HG03108 (cell line): ENCODE data around the gene ADAMTS12.
"Not testable (repeated sequence)": the region's sequence is repeated elsewhere in the genome, so short reads cannot be mapped to it uniquely, and the experiment has no call there.

Experiments used
- ATAC-seq: cut with Tn5 transposase; IDR thresholded peaks from one replicate; pipeline ENCODE4 v1.9.1; 2021; ENCODE audit warnings: moderate library complexity; ENCODE audit not compliant: unreplicated experiment

Gene ADAMTS12

DNA sequence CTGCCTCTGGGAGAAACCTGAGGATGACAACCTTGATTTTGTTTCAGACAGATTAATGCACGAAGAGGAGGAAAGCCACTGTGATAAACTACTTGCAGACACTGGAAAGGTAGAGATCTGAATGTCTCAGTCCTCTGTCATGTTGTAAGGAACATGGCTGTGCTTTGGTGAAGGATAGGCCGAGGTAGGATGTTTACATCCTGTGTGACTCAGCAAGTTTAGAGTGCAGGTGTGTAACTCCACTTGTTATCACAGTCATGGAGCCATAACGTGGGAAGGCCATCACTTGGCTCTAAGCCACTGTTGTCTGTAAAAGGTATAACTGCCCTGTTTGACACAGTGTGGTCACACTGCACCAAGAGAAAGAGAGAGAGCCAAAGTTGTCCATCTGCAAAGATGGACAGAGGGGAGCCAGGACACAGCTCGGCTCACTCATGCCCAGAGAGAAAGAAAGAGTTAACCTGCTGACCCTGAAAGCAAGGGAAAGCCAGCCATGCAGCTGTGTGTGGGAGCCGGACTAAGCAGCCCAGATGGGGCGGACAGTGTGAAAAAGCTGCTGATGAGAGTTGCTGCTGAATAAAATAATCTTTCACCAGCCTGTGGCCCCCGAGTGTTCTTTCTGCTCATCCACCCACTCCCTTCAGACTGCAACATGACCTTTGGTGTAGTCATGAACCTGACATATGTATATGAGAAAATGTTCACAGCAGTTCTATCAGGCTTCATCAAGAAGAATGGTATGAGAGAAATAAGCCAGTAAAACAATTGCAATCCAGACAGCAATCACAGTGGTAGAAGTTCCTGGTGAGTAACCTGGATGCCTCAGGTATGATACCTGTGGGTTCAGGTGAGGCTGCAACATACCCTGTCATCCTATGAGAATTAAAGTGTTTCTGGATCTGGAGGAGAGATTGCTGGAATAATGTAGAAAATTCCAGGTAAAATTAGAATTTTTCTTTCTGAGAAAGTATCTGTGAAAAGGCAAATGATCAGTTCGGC is 335.2 kb downstream of the ADAMTS12 start:
- ATAC-seq: no peak

DNA sequence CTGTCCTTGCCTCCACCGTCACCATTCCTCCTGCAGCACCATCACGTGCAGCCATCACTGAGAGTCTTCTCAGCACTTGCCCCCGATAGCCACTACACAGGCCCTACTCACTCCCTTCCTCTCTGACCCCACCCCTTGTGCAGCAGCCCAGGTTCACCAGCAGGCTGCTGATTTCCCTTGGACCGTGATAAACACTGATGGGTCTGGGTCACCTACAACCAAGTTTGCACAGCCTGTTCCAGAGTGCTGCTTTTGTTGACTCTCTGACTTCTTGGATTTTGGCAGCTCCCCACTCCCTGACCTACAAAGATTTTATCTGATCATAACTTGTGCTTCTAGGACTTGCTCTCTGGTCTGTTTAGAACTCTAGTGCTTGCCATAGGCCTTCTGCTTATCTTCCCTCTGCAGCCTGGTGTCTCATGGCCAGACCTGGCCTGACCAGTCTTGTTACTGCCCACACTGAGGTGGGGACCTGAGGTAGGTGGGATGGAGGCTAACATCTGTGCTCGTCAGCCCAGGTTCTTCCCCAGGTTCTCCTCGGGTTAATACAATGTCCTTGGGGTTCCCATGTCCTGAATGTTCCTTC is 341.7 kb downstream of the ADAMTS12 start:
- ATAC-seq: no peak

DNA sequence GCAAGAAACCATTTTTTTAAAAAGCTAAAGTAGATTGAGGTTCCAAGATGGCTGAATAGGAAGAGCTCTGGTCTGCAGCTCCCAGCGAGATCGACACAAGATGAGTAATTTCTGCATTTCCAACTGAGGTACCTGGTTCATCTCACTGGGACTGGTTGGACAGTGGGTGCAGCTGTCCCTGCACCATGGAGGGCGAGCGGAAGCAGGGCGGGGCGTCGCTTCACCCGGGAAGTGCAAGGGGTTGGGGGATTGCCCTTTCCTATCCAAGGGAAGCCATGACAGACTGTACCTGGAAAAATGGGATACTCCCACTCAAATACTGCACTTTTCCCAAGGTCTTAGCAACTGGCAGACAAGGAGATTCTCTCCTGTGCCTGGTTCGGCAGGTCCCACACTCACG is 352.0 kb downstream of the ADAMTS12 start:
- not testable (repeated sequence) for ATAC-seq

DNA sequence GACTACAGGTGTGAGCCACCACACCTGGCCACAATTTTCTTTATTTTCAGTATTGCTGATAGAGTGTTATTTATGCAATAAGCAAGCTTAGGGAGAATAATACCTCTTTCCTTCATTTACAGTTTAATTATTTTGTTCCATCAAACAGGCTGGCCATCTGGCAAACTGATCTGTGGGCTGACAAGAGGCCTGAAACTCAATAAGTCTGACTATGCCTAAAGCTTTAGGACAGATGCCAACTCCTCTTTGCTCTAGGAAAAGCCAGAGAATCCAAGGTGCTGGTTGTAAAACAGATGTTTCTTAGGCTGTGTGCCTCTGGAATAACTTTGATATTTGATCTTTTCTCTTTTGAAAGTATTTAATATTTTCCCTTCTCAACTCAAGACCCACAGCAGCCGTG is 352.6 kb downstream of the ADAMTS12 start:
- no peak for ATAC-seq

DNA sequence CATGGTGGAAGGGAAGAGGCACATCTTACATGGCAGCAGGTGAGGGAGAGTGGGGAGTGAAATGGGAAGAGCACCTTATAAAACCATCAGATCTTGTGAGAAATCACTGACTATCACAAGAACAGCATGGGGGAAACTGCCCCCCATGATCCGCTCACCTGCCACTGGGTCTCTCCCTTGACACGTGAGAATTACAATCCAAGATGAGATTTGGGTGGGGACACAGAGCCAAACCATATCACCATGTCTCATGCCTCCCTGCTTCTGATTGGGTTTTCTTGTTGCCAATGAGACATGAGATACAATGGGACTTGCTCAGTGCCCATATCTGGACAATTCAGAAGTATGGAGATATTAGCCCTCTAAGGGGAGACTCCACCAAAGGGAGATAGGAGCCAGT is 353.6 kb downstream of the ADAMTS12 start:
- ATAC-seq: no peak

DNA sequence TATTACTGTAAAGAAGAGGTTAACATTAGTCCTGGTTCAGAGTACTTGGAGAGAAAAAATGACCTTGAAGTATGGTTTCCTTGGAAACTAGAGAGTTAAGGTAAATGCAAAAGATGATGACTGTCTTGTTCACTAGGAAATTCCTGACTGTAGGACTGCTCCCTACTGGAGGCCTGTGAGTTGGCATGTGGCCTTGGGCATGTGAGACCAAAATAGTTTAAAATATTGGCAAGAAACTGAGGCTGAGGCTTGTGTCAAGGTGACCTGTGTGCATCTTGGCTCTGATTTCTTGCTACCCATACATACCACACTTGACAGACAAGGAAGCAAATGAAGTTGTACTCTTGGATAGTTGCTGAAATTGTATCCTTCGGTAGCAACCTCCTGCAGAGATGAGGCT is 354.6 kb downstream of the ADAMTS12 start:
- no peak for ATAC-seq

DNA sequence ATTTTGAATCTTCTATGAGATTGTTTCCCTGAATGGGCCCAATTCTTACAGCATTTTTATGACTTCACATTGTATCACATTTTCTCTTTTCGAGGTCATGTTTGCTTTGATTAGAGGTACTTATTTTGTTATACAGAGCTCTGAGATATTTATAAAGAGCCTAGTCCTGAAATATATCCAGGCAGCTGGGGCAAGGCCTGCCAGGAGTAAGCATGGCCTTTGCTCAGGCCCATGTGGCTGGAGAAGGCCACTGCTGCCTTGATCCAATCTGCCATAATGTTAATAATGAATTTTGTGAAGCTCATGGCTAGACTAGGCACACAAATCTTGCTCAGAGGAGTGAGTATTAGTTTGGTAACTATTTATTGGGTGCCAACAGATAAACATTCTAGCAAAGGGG is 355.0 kb downstream of the ADAMTS12 start:
- no peak for ATAC-seq

DNA sequence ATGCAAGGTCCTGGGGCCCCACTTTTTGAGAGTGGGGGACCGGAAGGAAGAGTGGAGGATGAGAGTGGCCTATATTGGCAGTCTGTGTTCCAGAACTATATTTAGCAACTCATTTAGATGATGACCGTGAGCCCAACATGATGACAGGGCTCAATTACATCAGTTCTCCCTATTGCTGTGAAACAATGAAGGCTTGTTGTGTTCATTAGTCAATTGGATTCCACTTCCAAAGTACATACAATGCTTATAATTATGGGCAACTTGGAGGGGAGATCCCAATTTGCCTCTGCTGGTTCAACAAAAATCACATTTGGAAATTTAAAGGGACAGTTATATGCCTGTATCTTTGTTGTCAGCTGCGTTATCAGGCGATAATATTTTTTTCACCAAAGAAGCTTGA is 360.0 kb downstream of the ADAMTS12 start:
- no peak for ATAC-seq

DNA sequence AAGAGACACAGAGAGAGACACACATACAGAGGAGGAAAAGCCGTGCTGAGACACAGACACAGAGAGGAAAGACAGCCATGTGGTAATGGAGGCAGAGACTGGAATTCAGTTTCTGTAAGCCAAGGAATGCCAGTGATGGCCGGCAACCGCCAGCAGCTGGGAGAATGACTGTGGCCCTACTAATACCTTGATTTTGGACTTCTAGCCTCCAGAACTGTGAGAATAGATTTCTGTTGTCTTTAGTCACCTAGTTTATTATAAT is 360.8 kb downstream of the ADAMTS12 start:
- ATAC-seq: no peak

DNA sequence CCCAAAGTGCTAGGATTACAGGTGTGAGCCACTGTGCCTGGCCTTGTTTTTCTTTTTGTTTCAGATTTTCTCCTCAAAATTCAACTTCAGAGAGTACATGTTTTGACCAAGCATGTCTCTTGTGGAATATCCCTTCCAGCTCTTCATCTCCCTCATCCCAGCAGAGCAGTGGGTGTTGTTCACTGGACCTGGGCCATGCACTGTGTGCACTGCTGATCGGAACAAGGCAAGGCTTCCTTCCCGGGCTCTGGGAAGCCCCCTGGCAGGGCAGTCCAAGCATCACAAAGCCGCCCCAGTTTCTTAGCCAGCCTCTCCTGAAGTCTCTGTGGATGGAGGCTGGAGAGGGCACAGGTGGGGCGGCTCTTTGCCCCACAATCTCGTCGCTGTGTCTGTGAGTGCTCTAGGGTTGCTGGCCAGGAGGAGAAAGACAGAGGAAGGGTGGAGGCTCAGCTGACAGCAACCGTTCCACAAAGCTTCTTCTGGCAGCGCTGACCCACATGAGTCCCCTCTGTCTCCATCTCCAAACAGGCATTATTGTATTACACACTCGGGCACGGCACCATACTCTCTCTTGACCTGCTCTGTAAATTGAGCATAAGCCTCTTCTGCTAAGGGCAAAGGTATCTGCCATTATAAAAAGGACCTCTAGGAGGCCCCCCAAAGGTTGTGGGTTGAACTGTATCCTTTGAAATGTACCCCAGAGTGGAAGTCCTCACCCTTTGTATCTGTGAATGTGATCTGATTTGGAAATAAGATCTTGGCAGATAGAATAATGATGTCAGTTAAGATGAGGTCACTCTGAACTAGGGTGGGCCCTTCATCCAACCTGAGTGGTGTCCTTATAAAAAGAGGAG is 361.4 kb downstream of the ADAMTS12 start:
- no peak for ATAC-seq

DNA sequence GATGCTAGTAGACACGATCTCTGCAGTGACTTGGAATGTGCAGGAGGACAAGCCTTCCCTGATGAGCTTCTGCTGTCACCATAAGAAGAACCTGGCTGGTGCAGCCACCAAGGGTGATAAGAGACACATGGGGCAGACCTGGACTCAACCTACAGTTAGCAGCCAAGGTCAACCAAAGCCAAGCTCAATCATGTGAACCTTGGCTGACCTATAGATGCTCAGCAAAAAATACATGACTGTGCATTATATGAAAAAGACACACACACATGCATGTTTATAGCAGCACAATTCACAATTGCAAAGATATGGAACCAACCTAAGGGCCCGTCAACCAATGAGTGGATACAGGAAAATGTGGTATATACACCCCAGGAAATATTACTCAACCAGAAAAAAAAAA is 364.1 kb downstream of the ADAMTS12 start:
- ATAC-seq: no peak

DNA sequence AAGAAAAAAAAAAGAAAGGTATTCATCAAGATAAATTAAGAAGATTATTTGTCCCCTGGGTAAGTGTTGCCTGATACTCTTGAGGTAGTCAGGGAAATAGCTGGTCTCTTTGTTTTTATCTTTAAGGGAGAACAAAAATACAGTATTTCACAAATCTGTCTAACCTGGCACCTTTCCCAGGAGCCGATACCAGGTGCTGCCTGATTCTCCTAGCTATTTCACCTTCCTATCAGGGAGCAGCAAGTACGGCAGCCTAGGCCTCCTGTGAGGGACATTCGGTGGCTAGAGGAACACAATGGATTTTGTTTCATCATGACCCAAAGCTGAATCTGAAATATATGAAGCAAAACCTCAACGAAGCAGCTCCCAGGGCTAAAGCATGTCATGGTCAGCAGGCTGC is 365.0 kb downstream of the ADAMTS12 start:
- no peak for ATAC-seq

DNA sequence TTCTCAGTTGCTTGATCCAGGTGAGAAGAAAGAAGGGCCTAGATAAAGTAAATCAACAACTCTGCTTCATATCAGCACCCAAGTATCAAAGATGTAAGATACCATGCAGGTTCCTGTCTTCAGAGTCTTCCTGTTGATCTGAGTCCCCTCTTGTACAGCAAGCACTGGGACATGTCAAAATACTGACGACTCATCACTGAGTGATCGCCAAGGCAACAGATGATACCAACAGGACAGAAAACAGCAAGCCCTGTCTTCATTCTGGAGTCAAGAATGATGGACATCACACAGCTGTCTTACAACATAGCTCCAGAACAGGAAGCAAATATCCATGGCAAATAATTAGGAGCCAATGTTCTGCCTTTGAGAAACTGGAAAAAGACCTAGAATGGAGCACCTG is 367.3 kb downstream of the ADAMTS12 start:
- no peak for ATAC-seq

DNA sequence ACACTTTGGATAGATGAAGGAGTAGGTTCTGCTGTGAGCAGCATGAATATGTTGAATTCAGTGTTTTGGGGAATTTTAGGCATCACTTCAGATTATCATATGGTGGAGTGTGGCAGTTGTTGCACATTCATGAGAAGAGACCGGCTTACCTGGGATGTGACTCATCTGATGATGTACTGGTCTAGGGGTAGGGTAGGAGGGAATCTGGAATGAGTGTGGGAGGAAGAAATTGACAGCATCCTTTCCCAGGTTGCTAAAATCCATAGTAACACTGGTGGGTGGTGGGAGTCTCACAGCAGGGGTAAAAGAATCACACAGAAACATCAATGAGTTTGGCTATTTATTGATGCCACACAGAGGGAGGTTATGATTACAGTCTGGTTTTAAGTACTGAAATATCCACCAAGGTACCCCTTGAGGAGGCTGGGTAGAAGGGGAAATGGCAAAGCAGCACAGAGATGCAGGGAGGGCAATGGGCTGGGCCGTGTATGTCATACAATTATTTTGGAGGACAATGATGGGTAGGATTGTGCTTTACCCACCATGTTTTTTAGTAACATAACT is 368.5 kb downstream of the ADAMTS12 start:
- no peak for ATAC-seq

DNA sequence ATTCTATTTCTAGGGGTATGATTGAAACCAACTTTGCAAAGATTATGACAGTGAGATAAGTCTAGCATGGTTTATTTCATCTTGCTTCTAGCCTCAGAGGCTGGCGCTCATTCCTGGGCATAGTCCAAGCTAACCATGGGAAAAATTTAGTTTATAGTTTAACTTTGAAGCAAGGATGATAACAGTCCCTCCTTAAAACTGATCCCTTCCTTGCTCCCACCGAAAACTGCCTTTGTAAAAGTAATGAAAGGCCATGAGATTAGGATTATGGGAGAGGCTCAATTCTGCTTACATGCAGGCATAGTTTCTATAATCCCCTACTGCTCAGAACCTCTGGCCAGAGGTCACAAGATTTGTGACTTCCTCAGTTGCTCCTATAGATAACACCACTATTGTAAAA is 375.4 kb downstream of the ADAMTS12 start:
- ATAC-seq: no peak

DNA sequence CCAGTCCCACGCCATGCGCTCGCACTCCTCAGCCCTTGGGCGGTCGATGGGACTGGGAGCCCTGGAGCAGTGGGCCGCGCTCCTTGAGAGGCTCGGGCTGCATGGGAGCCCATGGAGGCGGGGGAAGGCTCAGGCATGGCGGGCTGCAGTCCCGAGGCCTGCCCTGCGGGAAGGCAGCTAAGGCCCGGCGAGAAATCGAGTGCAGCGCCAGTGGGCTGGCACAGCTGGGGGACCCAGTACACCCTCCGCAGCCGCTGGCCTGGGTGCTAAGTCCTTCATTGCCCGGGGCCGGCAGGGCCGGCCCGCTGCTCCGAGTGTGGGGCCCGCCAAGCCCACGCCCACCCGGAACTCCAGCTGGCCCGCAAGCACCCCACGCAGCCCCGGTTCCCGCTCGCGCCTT is 376.4 kb downstream of the ADAMTS12 start:
- not testable (repeated sequence) for ATAC-seq

DNA sequence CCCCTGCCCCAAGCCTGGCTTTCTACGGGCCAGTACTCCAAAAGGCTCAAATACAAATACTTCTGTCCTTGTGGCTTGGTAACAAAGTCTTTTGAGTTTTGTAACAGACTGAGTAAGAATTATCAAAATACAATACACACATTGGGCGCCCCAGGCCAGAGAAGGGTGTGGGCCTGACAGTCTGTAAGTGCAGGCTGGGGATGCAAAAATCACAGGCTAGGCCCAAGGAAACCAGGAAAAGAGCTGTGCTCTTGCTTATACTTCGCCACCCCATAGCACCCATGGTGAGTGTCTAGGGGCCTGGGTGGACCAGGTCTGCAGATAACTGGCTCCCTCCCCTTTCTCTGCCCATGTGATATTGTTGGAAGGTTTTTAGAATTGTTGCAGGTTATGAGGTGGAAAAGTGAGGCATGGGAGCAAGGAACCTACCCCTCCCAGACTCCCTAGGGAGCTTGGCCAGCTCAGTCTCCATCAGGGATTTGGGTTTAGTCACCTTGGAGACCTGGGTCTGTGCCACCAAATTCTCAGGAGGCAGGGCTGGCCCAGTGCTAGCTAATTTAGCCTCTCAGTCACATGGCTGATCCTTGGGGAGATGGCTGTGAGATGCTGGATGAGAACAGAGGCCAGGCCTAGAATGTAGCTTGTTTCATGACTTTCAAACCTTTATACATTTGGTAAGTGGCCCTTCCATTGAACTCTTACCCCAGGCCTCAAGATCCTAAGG is 378.2 kb downstream of the ADAMTS12 start:
- no peak for ATAC-seq

DNA sequence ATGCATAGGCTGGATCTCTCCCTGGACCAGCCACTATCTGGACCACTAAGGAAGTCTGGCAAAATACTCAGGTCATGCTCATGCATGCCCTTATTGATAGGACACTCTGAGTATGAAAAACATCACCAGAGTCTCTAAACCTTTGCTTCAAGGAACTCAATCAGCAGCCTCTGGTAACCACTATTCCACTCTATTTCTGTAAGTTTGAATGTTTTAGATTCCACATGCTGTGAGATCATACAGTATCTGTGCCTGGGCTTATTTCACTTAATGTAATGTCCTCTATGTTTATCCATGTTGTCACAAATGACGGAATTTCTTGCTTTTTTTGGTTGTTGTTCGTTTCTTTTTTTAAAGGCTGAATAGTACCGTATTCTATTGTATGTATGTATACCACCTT is 382.8 kb downstream of the ADAMTS12 start:
- ATAC-seq: no peak

DNA sequence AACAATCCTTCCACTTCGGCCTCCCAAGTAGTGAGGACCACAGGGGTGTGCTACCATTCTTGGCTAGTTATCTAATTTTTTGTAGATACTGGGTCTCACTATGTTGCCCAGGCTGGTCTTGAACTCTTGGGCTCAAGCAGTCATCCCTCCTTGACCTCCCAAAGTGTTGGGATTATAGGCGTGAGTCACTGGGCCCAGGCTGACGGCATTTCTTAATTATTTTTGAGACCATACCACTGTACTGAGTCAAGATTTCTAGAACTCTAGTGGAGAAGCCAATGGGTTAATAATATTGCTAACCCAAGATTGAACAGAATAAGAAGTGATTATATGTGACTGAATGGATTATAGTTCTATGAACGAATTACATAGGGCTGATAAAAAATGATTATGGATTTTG is 384.4 kb downstream of the ADAMTS12 start:
- no peak for ATAC-seq

DNA sequence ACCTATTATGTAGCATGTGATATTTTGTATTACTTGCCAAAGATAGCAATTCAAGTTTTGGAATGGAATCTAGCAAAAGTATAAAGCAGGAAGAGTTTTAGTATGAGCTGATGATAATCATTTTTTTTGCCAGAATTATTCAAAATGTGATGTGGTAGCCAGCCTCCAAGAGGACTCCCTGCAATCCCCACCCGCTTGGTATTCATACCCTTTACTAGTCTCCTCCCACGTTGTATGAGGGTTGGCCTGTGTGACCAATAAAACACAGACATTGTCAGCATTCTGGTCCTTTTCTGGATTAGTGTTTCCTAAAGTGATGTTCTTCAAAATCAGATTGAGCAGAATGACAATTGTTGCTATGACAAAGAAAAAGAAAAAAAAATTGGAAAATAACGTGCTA is 387.2 kb downstream of the ADAMTS12 start:
- ATAC-seq: no peak

DNA sequence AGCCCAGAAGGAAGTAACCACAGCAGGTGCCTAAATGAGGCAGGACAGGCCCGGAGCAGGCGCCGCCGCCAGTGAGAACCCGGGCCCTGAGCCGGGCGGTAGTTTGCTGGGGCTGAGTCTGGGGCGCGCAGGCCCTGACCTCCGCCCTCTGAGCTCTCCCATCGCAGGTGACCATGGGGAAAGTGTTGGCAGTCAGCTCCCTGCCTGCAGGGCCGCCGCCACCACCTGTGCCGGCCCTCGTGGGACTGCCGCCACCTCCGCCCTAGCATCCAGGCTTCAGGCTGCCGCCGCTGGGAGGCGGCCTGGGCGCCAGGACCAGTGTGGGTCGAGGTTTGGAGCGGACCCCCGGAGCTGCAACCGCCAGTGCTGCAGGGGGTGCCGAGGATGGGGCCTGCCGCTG is 389.9 kb downstream of the ADAMTS12 start:
- no peak for ATAC-seq
